ENCODE data around the gene THAP4.

THAP4 gene

GRCh38 chr2:241563031-241563507, 73.9 kb downstream of the THAP4 start:
- TF ChIP-seq ZNF565 (CRISPR knock-in tag; conservative IDR thresholded peaks at IDR 0.05; ENCODE audit: low read depth) (no peak), POU6F1 (CRISPR knock-in tag; IDR thresholded peaks at IDR 0.05; ENCODE audit: borderline replicate concordance, low read depth) (no peak), ARNTL (CRISPR knock-in tag; IDR thresholded peaks at IDR 0.05; ENCODE audit: borderline replicate concordance, low read depth) (no peak), OSR1 (CRISPR knock-in tag; IDR thresholded peaks at IDR 0.05) (no peak), SNAI2 (CRISPR knock-in tag; IDR thresholded peaks at IDR 0.05) (no peak), TCF4 (CRISPR knock-in tag; IDR thresholded peaks at IDR 0.05; ENCODE audit: borderline replicate concordance) (no peak), TOX (CRISPR knock-in tag; IDR thresholded peaks at IDR 0.05; ENCODE audit: borderline replicate concordance) (no peak), RARB (CRISPR knock-in tag; IDR thresholded peaks at IDR 0.05) (no peak)
- TF ChIP-seq, protein P1, sequence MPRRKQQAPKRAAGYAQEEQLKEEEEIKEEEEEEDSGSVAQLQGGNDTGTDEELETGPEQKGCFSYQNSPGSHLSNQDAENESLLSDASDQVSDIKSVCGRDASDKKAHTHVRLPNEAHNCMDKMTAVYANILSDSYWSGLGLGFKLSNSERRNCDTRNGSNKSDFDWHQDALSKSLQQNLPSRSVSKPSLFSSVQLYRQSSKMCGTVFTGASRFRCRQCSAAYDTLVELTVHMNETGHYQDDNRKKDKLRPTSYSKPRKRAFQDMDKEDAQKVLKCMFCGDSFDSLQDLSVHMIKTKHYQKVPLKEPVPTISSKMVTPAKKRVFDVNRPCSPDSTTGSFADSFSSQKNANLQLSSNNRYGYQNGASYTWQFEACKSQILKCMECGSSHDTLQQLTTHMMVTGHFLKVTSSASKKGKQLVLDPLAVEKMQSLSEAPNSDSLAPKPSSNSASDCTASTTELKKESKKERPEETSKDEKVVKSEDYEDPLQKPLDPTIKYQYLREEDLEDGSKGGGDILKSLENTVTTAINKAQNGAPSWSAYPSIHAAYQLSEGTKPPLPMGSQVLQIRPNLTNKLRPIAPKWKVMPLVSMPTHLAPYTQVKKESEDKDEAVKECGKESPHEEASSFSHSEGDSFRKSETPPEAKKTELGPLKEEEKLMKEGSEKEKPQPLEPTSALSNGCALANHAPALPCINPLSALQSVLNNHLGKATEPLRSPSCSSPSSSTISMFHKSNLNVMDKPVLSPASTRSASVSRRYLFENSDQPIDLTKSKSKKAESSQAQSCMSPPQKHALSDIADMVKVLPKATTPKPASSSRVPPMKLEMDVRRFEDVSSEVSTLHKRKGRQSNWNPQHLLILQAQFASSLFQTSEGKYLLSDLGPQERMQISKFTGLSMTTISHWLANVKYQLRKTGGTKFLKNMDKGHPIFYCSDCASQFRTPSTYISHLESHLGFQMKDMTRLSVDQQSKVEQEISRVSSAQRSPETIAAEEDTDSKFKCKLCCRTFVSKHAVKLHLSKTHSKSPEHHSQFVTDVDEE (CRISPR knock-in tag; IDR thresholded peaks at IDR 0.05) = no peak
- no peak for ATAC-seq

DNA sequence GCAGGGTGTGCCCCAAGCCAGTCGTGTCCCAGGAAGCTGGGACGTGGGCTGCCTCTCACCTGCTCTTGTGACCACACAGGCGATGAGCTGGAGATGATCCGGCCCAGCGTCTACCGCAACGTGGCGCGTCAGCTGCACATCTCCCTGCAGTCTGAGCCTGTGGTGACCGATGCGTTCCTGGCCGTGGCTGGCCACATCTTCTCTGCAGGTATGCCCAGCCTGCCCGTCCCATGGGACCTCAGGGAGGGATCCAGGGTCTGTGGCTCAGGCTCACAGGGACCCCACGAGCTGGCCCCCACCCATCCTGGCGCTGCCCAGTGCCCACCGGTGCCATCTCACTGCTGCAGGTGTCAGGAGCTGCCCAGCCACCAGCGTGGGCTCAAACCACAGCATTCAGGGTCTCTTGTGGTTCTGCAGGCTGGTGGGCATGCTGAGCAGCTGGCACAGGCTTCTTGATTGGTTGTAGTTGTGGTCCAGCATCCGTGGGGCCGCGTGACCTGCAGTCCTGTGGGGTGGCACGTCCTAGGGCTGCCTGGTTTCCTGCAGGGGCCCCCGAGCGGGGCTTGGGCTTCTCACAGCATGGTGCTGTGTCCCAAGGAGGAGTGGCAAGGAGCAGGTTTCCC, 74.6 kb downstream of the THAP4 start:
- TF ChIP-seq CSDC2 (CRISPR knock-in tag; IDR thresholded peaks at IDR 0.05) (no peak), ZFP3 (CRISPR knock-in tag; IDR thresholded peaks at IDR 0.05) (no peak), TCF4 (CRISPR knock-in tag; IDR thresholded peaks at IDR 0.05; ENCODE audit: borderline replicate concordance) (no peak), ZNF565 (CRISPR knock-in tag; conservative IDR thresholded peaks at IDR 0.05; ENCODE audit: low read depth) (no peak), CSRNP3 (CRISPR knock-in tag; IDR thresholded peaks at IDR 0.05) (no peak), BACH2 (CRISPR knock-in tag; IDR thresholded peaks at IDR 0.05; ENCODE audit: borderline replicate concordance) (no peak), PPARA (CRISPR knock-in tag; IDR thresholded peaks at IDR 0.05; ENCODE audit: borderline replicate concordance) (no peak), ARNTL (CRISPR knock-in tag; IDR thresholded peaks at IDR 0.05; ENCODE audit: borderline replicate concordance, low read depth) (no peak), RARB (CRISPR knock-in tag; IDR thresholded peaks at IDR 0.05) (no peak), POU6F1 (CRISPR knock-in tag; IDR thresholded peaks at IDR 0.05; ENCODE audit: borderline replicate concordance, low read depth) (no peak), OSR1 (CRISPR knock-in tag; IDR thresholded peaks at IDR 0.05) (no peak), ZFP30 (CRISPR knock-in tag; IDR thresholded peaks at IDR 0.05) (no peak), ISL1 (CRISPR knock-in tag; IDR thresholded peaks at IDR 0.05) (no peak), TOX (CRISPR knock-in tag; IDR thresholded peaks at IDR 0.05; ENCODE audit: borderline replicate concordance) (no peak), ZNF70 (CRISPR knock-in tag; IDR thresholded peaks at IDR 0.05) (no peak), SNAI2 (CRISPR knock-in tag; IDR thresholded peaks at IDR 0.05) (no peak), ESRRG (CRISPR knock-in tag; IDR thresholded peaks at IDR 0.05) (no peak)
- TF ChIP-seq, protein P1 (CRISPR knock-in tag; IDR thresholded peaks at IDR 0.05) = no peak
- TF ChIP-seq, protein P2, sequence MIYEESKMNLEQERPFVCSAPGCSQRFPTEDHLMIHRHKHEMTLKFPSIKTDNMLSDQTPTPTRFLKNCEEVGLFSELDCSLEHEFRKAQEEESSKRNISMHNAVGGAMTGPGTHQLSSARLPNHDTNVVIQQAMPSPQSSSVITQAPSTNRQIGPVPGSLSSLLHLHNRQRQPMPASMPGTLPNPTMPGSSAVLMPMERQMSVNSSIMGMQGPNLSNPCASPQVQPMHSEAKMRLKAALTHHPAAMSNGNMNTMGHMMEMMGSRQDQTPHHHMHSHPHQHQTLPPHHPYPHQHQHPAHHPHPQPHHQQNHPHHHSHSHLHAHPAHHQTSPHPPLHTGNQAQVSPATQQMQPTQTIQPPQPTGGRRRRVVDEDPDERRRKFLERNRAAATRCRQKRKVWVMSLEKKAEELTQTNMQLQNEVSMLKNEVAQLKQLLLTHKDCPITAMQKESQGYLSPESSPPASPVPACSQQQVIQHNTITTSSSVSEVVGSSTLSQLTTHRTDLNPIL (CRISPR knock-in tag; IDR thresholded peaks at IDR 0.05; ENCODE audit: low read depth) = no peak
- no peak for ATAC-seq
